ENCODE results near the gene TBC1D10A. TPM values are rescaled to one million over a fixed set of nuclear protein-coding genes. Genes with fewer than 3 reads are reported as not detected.

Gene TBC1D10A
- total RNA-seq, 1 donor from 2014 or later, result 12.6 TPM

DNA sequence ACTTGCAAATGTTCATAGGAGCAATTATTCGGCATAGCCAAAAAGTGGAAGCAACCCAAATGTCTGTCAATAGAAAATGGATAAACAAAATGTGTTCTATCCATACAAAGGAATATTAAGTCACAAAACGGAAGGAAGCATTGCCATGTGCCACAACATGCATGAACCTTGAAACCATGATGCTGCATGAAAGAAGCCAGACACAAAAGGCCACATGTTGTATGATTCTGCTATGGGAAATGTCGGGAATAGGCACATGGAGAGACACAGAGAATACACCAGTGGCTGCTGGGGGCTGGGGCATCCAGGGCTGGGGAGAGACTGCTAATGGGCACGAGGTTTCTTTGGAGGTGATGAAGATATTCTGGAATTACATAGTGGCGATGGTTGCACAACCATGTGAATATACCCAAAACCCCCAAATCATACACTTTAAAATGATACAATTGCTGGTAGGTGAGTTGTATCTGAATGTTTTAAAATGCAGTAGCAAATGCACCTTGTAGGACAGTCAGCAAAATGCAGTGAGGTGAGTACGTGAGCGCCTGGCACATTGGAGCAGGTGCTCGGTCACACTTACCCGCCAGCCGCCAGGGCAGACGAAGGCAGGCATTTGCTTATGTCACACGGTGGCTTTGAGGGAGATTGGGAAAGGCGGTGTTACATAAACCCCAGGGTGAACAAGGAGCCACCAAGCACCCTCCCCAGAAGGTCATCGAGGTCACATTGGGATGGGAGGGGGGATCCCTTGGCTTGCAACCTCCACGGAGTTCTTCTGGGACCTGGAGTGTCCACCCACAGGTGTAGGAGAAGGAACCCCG is 53.8 kb downstream of the TBC1D10A start:
- no peak overlapping the region for H3K27ac Mint-ChIP-seq (ENCODE audit: unreplicated experiment)
- no peaks in the 10 kb centered on the region for H3K36me3 Mint-ChIP-seq (ENCODE audit: unreplicated experiment)
- DNase-seq (ENCODE audit: extremely low spot score, unreplicated experiment), result no peak
- H3K27me3 Mint-ChIP-seq (ENCODE audit: unreplicated experiment), result no peaks in the 10 kb centered on the region
- peaks cover 8% of the 10 kb centered on the region for H3K4me1 Mint-ChIP-seq (ENCODE audit: unreplicated experiment)
- TF ChIP-seq, protein P1, sequence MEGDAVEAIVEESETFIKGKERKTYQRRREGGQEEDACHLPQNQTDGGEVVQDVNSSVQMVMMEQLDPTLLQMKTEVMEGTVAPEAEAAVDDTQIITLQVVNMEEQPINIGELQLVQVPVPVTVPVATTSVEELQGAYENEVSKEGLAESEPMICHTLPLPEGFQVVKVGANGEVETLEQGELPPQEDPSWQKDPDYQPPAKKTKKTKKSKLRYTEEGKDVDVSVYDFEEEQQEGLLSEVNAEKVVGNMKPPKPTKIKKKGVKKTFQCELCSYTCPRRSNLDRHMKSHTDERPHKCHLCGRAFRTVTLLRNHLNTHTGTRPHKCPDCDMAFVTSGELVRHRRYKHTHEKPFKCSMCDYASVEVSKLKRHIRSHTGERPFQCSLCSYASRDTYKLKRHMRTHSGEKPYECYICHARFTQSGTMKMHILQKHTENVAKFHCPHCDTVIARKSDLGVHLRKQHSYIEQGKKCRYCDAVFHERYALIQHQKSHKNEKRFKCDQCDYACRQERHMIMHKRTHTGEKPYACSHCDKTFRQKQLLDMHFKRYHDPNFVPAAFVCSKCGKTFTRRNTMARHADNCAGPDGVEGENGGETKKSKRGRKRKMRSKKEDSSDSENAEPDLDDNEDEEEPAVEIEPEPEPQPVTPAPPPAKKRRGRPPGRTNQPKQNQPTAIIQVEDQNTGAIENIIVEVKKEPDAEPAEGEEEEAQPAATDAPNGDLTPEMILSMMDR (IDR thresholded peaks at IDR 0.05), result no peak
- H3K9me3 Mint-ChIP-seq (ENCODE audit: unreplicated experiment), result no peaks in the 10 kb centered on the region
- H3K4me3 Mint-ChIP-seq (ENCODE audit: unreplicated experiment), result no peak overlapping the region

GRCh38 chr22:30270832-30271231 is 55.9 kb downstream of the TBC1D10A start:
- no peak overlapping the region for H3K4me3 Mint-ChIP-seq (ENCODE audit: unreplicated experiment)
- no peaks in the 10 kb centered on the region for H3K27me3 Mint-ChIP-seq (ENCODE audit: unreplicated experiment)
- no peaks in the 10 kb centered on the region for H3K36me3 Mint-ChIP-seq (ENCODE audit: unreplicated experiment)
- H3K27ac Mint-ChIP-seq (ENCODE audit: unreplicated experiment), result no peak overlapping the region
- TF ChIP-seq, protein P1 (IDR thresholded peaks at IDR 0.05), result no peak
- no peaks in the 10 kb centered on the region for H3K4me1 Mint-ChIP-seq (ENCODE audit: unreplicated experiment)
- no peaks in the 10 kb centered on the region for H3K9me3 Mint-ChIP-seq (ENCODE audit: unreplicated experiment)
- no peak for DNase-seq (ENCODE audit: extremely low spot score, unreplicated experiment)

GRCh38 chr22:30268331-30268730 is 58.4 kb downstream of the TBC1D10A start:
- H3K4me1 Mint-ChIP-seq (ENCODE audit: unreplicated experiment), result peaks cover under 1% of the 10 kb centered on the region
- no peak for DNase-seq (ENCODE audit: extremely low spot score, unreplicated experiment)
- H3K27ac Mint-ChIP-seq (ENCODE audit: unreplicated experiment), result no peak overlapping the region
- no peaks in the 10 kb centered on the region for H3K27me3 Mint-ChIP-seq (ENCODE audit: unreplicated experiment)
- no peak overlapping the region for H3K4me3 Mint-ChIP-seq (ENCODE audit: unreplicated experiment)
- no peaks in the 10 kb centered on the region for H3K9me3 Mint-ChIP-seq (ENCODE audit: unreplicated experiment)
- H3K36me3 Mint-ChIP-seq (ENCODE audit: unreplicated experiment), result no peaks in the 10 kb centered on the region
- TF ChIP-seq, protein P1 (IDR thresholded peaks at IDR 0.05), result no peak

DNA sequence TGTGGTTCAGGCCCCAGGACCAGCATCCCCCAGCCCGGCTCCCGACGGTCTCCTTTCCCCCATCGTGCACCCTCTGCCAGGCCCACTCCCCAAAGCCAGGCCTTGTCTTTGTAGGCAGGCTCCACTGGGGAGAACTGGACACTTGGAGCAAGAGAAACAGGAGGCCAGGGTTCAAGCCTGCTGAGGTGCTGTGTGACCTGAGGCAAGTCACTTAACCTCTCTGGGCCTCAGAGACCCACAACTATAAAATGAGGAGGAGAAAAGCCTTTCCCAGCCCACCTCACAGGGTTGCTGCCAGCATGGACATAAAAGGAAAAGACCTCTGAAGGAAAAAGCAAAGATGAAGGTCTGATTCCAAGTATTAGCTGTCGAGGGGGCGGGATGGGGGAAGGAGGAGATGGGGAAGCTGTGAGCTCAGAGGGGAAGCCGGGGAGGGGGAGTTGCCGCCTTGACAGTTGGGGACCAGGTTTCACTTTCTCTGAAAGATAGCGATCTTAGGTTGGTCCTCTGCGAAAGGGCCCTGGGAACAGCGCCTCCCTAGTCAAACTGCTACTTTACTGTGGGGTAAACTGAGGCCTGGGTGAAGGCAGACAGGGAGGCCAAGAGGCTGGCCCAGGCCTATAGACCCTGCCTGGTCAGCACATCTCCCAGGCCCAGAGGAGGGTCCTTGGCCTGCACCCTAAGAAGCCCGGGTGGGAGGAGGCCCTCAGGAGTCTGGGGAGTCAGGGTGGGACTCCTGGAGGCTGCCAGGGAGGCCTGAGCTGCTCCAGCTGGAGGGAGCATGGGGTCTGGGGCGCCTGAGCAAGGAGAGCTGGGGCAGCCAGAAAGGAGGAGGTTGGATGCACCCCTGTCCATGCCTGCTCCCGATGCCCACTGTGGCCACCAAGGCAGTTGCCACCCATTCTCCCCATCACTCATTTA is 59.1 kb downstream of the TBC1D10A start:
- H3K4me1 Mint-ChIP-seq (ENCODE audit: unreplicated experiment), result peaks cover 6% of the 10 kb centered on the region
- no peaks in the 10 kb centered on the region for H3K27me3 Mint-ChIP-seq (ENCODE audit: unreplicated experiment)
- no peak for DNase-seq (ENCODE audit: extremely low spot score, unreplicated experiment)
- TF ChIP-seq, protein P1 (IDR thresholded peaks at IDR 0.05), result no peak
- no peaks in the 10 kb centered on the region for H3K36me3 Mint-ChIP-seq (ENCODE audit: unreplicated experiment)
- no peak overlapping the region for H3K27ac Mint-ChIP-seq (ENCODE audit: unreplicated experiment)
- H3K4me3 Mint-ChIP-seq (ENCODE audit: unreplicated experiment), result no peak overlapping the region
- no peaks in the 10 kb centered on the region for H3K9me3 Mint-ChIP-seq (ENCODE audit: unreplicated experiment)

Measured in osteocyte (in vitro differentiated cells).